ENCODE results near the gene ZNF433. TPM values are rescaled to one million over a fixed set of nuclear protein-coding genes. Genes with fewer than 3 reads are reported as not detected.
A peak's percentile ranks its signal among the peaks of the same experiment; 100 is the strongest.

The ZNF433 gene
- total RNA-seq, 4 donors from 2014 or later: 5.4 to 12.8 (median 6.5) TPM

- Histone ChIP-seq H3K4me1 (peaks cover 0 to 24% (median 0%) of the 10 kb centered on the region in 3 donors), H3K27ac (peak overlapping the region; percentile 89 to 98 (median 94)), H3K4me3 (peak overlapping the region; percentile 87 to 98), H3K27me3 (no peaks in the 10 kb centered on the region), H3K9me3 (peaks cover 0 to under 1% (median 0%) of the 10 kb centered on the region in 3 donors), H3K36me3 (no peaks in the 10 kb centered on the region)
- peak; percentile 97 for TF ChIP-seq POLR2AphosphoS5 (IDR thresholded peaks at IDR 0.05)
- no peak for TF ChIP-seq EP300 (IDR thresholded peaks at IDR 0.05)
- TF ChIP-seq CTCF (IDR thresholded peaks at IDR 0.05): peak in 1 of 4 experiments; percentile 22
- TF ChIP-seq POLR2A (IDR thresholded peaks at IDR 0.05): peak; percentile 83
- peak; percentile 98 for ATAC-seq
- WGBS, 2 donors (ENCODE audit: low coverage in 1 of 2): 0 to 1% methylated on average over 15 to 20 of the region's 54 CpGs
Measured at GRCh38 chr19:11987405-11988281, 47.8 kb downstream of the ZNF433 start.

GRCh38 chr19:11986754-11987153 is 48.7 kb downstream of the ZNF433 start:
- 96 to 97% methylated on average over 12 to 15 of the region's 17 CpGs for WGBS, 2 donors (ENCODE audit: low coverage in 1 of 2)

GRCh38 chr19:11984986-11985385 is 50.5 kb downstream of the ZNF433 start:
- H3K27me3 ChIP-seq: no peaks in the 10 kb centered on the region
- TF ChIP-seq EP300 (IDR thresholded peaks at IDR 0.05) (no peak), CTCF (IDR thresholded peaks at IDR 0.05) (no peak), POLR2A (IDR thresholded peaks at IDR 0.05) (no peak)
- peaks cover 0 to 15% (median 0%) of the 10 kb centered on the region in 3 donors for H3K4me1 ChIP-seq
- no peak overlapping the region for H3K4me3 ChIP-seq
- WGBS, 2 donors (ENCODE audit: low coverage in 1 of 2): 7% methylated on average over 3 of the region's 5 CpGs; no CpG with 5 or more reads in 1 of the 2 donors
- no peak overlapping the region for H3K27ac ChIP-seq
- peaks cover 0 to 2% of the 10 kb centered on the region in 2 donors for H3K36me3 ChIP-seq
- no peak for ATAC-seq
- peaks cover 0 to 25% (median 3%) of the 10 kb centered on the region in 3 donors for H3K9me3 ChIP-seq

More at GRCh38 chr19:11986754-11987153, 48.7 kb downstream of the ZNF433 start:
- H3K4me3 ChIP-seq: no peak overlapping the region
- no peak for ATAC-seq
- TF ChIP-seq POLR2A (IDR thresholded peaks at IDR 0.05) (no peak), POLR2AphosphoS5 (IDR thresholded peaks at IDR 0.05) (no peak), CTCF (IDR thresholded peaks at IDR 0.05) (no peak), EP300 (IDR thresholded peaks at IDR 0.05) (no peak)
- peaks cover 0 to 15% (median 0%) of the 10 kb centered on the region in 3 donors for H3K4me1 ChIP-seq
- no peaks in the 10 kb centered on the region for H3K27me3 ChIP-seq
- H3K9me3 ChIP-seq: peaks cover 0 to 7% (median 0%) of the 10 kb centered on the region in 3 donors
- H3K36me3 ChIP-seq: no peaks in the 10 kb centered on the region
- no peak overlapping the region for H3K27ac ChIP-seq

GRCh38 chr19:11982526-11982925 is 53.0 kb downstream of the ZNF433 start:
- TF ChIP-seq POLR2AphosphoS5 (IDR thresholded peaks at IDR 0.05) (no peak), POLR2A (IDR thresholded peaks at IDR 0.05) (no peak), EP300 (IDR thresholded peaks at IDR 0.05) (no peak), CTCF (IDR thresholded peaks at IDR 0.05) (no peak)
- Histone ChIP-seq H3K4me3 (no peak overlapping the region), H3K27me3 (no peaks in the 10 kb centered on the region), H3K27ac (no peak overlapping the region), H3K9me3 (peaks cover 4 to 50% (median 6%) of the 10 kb centered on the region in 3 donors), H3K4me1 (no peaks in the 10 kb centered on the region), H3K36me3 (peaks cover 12 to 26% of the 10 kb centered on the region in 2 donors)
- ATAC-seq: no peak
- no CpG with 5 or more reads among the region's 4 CpGs for WGBS, 2 donors (ENCODE audit: low coverage in 1 of 2)

All from gastroesophageal sphincter (tissue), 4 donors.